HepG2 (cell line): ENCODE data around the gene KAZN.

Experiments
- ESRRA ChIP-seq: sonication (generic); formaldehyde crosslinking; IDR thresholded peaks from 2 replicates; pipeline ENCODE4 v1.5.1; 2020; ENCODE audit warnings: mild to moderate bottlenecking, low read depth, missing genetic modification reagents
- FOXO4 ChIP-seq: sonication (generic); formaldehyde crosslinking; conservative IDR thresholded peaks from 2 replicates; pipeline ENCODE4 v1.8.1; 2023; ENCODE audit warnings: missing genetic modification reagents
- SIN3A ChIP-seq: IDR thresholded peaks from 2 replicates; pipeline ENCODE4 v1.6.1; 2011; ENCODE audit warnings: low read depth, mild to moderate bottlenecking, control low read depth, low read length, borderline replicate concordance
- ZMYM2 ChIP-seq: sonication (generic); formaldehyde crosslinking; IDR thresholded peaks from 2 replicates; pipeline ENCODE4 v1.8.0; 2022; ENCODE audit warnings: mild to moderate bottlenecking, missing genetic modification reagents
- TF ChIP-seq, protein P1 (sequence below): sonication (generic); formaldehyde crosslinking; IDR thresholded peaks from 2 replicates; pipeline ENCODE4 v1.5.1; 2020; ENCODE audit warnings: missing genetic modification reagents, mild to moderate bottlenecking, borderline replicate concordance

DNA sequence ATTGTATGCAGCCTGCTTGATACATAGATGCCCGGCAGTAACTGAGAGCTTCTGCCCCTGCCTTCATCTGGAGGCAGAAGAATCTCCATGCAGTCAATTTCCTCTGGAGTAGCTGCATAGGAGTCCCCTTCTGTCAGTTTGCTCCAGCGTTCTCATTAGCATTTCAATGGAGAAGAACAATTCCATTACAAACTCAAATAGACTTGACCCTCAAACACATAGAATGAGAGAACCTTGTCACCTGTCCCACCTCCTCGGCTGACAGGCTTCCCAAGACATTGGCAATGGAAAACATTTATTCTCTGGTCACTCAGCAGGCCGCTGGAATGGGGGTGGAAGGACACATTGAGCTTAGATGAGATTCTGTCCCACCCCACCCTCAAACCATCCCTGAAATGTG lies 509.4 kb downstream of the KAZN start:
- TF ChIP-seq, protein P1, sequence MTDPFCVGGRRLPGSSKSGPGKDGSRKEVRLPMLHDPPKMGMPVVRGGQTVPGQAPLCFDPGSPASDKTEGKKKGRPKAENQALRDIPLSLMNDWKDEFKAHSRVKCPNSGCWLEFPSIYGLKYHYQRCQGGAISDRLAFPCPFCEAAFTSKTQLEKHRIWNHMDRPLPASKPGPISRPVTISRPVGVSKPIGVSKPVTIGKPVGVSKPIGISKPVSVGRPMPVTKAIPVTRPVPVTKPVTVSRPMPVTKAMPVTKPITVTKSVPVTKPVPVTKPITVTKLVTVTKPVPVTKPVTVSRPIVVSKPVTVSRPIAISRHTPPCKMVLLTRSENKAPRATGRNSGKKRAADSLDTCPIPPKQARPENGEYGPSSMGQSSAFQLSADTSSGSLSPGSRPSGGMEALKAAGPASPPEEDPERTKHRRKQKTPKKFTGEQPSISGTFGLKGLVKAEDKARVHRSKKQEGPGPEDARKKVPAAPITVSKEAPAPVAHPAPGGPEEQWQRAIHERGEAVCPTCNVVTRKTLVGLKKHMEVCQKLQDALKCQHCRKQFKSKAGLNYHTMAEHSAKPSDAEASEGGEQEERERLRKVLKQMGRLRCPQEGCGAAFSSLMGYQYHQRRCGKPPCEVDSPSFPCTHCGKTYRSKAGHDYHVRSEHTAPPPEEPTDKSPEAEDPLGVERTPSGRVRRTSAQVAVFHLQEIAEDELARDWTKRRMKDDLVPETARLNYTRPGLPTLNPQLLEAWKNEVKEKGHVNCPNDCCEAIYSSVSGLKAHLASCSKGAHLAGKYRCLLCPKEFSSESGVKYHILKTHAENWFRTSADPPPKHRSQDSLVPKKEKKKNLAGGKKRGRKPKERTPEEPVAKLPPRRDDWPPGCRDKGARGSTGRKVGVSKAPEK (CRISPR knock-in tag) = no peak
- TF ChIP-seq SIN3A = no peak
- TF ChIP-seq FOXO4 (CRISPR knock-in tag) = no peak
- TF ChIP-seq ESRRA (CRISPR knock-in tag) = no peak
- TF ChIP-seq ZMYM2 (CRISPR knock-in tag) = no peak
